Tibial nerve (tissue), 4 donors: ENCODE data around the gene BCAS3.

ENCODE experiments used
- CTCF ChIP-seq, 5 experiments: fragments of 200-600 bp in 3 of 5; fragments of 450-650 bp in 2 of 5; sonication (generic) in 3 of 5; IDR thresholded peaks; one replicate each; pipeline ENCODE4 v1.5.1; 2016 to 2019; ENCODE audit warnings: antibody characterized with exemption in 5 of 5, mild to moderate bottlenecking in 3 of 5, moderate library complexity in 2 of 5
- EP300 ChIP-seq, 2 donors: sonication (generic); formaldehyde crosslinking; IDR thresholded peaks; one replicate each; pipeline ENCODE4 v1.6.1; 2017; ENCODE audit warnings: antibody characterized with exemption in 2 of 2, mild to moderate bottlenecking in 1 of 2

- TF ChIP-seq CTCF (IDR thresholded peaks at IDR 0.05) (no peak), EP300 (IDR thresholded peaks at IDR 0.05) (no peak)
These were observed 312.2 kb downstream of the BCAS3 start for GRCh38 chr17:60989846-60990245.
